Right renal cortex interstitium (tissue), 3 donors: ENCODE measurements around the gene APCDD1L. TPM values are rescaled to one million over a fixed set of nuclear protein-coding genes. Genes with fewer than 3 reads are reported as not detected.

Source experiments
- DNase-seq, 3 donors: peaks; one replicate each; pipeline ENCODE4 v3.0.0-alpha.2; 2013; ENCODE audit warnings: low read depth in 3 of 3, low spot score in 2 of 3
- polyA plus RNA-seq, 3 donors: library from polyadenylated mRNA; unstranded; fragments of 120-200 nt; gene quantifications; one replicate each; pipeline ENCODE4 v1.2.1, GENCODE V29; 2013; ENCODE audit not compliant: insufficient read length in 3 of 3

APCDD1L gene
- polyA plus RNA-seq, 3 donors = 9.4 to 14.0 (median 13.8) TPM

DNA sequence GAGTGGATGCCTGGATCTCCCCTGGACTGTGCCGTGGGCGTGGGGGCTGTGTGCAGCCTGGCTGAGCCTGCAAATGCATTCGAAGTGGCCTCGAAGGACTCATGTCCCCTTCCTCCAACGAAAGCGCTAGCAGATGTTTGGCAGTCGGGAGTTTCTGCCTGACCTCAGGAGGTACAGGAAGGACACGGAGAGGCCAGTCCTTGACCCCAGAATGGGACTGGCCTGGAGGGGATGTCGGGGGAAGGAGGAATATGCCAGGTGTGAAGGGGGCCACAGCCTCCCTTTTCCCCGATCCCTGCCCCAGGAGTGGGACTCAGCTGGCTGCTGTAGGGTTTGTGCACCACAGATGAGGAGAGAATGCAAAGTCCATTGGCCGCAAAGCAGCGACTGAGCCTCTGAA is 45.6 kb downstream of the APCDD1L start:
- no peak for DNase-seq

DNA sequence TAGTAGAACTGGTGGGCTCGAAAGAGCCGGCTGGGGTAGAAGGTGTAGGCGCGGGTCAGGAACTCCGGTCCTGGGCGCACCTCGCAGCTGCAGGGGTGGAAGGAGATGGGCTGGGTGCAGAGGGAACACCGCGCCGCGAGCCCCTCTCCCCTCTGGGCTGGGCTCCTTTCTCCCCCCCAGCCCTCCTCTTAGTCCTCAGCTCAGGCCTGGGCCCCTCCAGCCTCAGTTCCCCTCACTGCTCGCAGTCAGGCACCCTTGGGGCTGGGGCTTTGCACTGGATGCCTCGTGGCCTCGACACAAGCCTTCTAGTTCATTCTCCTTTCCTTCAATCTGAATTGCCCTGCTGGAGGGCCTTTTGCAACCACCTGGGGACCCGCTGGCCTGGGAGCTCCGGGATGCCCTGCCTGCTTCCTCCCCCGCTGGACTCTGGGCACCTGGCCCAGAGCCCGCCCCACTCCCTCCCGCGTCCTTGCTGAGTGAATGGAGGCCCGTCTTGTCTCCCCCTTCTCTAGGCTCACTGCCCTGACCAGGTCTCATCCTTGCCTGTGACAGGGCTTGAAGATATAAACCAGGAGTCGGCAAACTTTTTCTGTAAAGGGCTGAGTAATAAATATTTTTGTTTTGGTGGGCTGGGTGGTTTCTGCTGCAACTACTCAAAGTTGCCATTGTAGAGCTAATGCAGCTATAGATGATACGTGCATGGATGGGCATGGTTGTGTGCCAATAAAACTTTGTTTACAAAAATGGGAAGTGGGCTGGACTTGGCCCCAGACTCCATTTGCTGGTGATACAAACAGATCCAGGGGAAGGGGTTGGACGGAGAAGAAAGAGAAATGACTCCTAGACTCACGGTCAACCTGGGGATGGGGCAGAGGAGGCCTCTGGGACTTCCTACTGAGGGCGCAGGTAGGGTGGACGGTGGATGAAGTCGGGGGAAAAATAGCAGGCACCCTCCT is 47.3 kb downstream of the APCDD1L start:
- no peak for DNase-seq

DNA sequence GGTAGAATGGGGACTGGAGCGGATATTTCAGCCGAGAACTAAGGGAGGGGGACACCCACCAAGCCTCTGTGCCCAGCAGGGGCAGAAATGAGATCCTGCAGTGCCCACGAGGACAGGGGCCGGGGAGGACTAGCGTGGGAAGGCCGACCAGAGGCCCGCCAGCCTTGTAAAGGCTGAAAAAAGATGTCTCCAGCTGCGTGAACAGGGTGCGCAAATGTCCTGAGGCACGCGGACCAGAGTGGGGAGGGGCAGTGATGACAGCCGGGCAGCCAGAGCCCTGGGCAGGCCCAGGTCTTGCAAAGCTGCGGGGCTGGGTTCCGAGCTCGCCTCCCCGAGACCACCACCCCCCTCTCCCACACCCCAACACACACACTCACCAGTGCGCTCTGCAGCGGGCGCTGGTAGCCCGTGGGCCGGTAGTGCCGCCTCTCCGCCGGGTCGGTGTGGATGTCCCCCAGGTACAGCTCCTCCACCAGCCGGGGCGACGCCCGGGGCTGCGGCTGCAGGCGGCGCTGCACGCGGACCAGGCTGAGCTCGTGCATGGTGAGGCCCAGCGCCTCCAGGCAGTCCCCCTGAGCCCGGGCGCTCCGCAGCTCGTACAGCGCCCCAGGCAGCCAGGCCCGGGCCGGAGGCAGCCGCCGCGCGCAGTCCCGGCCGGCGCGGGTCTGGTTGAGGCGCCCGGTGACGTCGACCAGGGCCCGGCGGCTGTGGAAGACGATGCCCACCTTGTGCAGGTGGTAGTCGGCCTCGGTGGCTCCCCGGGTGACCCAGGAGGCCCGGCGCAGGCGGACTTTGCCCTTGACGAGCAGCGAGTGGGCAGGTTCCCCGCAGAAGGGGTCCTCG is 48.2 kb downstream of the APCDD1L start:
- no peak for DNase-seq

DNA sequence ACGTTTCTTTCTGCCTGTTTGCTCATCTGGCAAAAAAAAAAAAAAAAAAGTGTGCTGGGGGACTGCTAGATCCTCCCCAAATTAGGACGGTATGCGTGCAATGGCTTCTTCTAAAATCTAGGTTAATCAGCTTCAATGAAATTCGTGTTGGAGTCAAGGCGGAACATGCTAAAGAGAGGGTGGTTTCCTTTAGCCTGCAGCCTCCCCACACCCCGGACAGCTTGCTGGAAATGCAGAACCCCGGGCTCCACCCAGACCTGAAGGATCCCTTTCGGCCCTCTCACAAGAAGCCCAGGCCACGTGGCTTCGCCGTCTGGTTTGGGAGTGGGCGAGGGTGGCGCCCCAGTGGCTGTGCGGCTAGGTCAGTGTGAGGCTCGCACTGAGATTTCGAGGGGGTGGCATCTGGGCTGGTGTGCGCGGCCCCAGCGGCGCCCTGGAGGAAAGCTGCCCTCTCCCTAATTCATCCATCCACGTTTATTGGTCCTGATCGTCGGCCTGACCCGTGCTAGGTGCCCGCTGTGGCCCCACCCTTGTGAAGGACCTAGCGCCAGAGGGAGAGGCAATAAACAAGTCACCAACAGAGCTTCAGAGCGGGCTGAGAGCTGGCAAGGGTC is 49.0 kb downstream of the APCDD1L start:
- no peak for DNase-seq

DNA sequence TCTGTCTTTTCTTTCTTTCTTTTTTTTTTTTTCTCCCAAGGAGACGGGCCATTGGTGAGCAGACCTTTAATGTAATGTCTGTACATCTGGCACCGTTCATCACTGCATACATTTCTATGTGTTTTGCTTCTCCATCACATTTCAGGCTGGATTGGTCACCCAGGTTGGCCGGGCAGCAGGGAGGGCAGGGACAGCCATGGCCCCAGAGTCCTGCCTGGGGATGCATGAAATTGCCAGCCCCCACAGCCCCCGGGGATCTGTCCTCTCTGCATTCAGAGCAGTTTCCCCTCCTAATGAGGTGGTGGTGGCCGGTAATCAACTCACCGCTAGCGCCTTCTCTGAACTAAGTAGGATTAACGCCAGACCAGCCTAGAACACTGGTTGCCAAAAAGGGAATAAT is 50.4 kb downstream of the APCDD1L start:
- DNase-seq = no peak

DNA sequence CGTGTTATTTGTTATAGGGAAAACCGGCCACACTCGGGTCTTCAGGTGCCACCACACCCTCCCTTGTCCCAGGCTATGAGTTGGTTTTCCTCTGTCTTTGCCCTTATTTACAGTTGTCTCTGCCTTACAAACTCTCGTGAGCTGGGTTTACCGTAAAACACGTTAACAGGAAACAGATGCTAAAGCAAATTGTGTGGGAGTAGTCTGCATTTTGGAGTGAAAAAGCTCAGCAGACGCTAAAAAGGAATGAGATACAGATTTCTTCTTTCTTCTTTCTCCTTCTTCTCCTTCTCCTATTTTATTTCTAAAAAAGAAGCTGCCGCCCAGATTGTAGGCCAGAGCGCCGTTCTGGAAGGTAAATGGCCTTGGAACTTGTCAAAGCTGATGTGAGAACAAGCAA is 51.9 kb downstream of the APCDD1L start:
- DNase-seq = no peak

DNA sequence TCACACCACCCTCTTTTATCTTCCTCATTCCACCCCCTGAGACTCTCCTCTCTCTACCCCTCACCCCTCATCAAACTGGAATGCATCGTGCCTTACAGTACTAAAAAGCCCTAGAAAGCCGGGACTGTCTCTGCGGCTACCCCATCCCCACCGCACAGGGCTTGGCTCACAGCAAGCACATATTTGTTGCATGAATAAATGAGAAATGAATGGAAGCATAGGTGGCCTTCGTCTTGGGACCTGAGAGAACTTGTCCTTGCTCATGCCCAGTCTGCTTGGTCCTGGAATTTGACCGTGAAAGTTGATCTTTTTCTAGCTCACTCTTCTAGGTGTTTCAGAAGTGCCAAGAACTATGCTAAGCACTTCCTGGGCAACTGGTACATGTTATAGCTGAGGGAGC is 53.3 kb downstream of the APCDD1L start:
- DNase-seq = no peak

DNA sequence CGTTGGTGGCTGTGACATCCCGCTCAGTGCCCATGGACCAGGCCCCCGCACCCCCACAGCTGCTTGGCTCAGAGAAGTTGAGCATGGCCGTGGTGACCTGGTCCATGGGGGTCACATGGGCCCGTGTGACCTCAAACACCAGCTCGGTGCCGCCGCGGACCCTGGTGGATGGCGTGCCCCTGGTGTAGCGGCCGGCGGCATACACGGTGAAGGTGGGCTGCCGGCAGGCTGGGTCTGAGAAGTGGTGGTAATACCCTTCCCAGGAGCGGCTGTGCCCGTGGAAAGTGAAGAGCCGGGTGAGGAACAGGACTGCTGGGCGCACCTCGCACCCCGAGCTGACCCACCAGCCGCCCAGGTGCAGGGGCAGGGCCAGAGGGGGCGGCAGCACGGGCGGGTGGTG is 54.1 kb downstream of the APCDD1L start:
- no peak for DNase-seq

DNA sequence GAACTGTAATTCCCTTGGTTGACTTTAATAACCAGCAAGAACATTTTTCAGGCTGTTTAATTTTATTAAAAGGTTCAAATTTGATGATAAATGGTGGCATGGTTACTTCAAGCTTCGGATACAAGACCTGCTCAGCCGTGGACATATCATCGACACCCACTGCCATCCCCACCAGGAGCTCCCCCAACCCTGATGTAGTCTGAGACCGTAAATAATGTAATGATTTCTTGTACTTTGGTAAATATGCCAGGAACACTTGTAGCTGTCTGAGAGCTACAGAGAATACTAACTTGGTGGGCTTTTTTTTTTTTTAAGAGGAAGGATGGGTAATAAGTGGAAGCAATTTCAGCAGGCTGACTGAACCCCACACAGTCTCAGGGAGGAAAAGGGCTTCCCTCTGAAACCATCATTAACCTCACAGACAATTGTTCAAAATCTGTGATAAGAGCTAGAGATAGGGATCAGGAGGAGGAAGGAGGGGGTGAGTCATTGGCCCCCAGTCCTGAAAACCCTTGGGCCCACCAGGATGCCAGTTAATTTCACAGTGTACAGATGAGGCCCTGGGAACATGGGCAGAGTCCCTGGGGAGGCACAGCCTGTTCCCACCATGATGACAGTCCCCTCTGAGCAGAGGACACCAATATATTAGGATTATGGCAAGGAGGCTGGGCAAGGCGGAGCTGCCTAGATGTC is 56.0 kb downstream of the APCDD1L start:
- no peak for DNase-seq

DNA sequence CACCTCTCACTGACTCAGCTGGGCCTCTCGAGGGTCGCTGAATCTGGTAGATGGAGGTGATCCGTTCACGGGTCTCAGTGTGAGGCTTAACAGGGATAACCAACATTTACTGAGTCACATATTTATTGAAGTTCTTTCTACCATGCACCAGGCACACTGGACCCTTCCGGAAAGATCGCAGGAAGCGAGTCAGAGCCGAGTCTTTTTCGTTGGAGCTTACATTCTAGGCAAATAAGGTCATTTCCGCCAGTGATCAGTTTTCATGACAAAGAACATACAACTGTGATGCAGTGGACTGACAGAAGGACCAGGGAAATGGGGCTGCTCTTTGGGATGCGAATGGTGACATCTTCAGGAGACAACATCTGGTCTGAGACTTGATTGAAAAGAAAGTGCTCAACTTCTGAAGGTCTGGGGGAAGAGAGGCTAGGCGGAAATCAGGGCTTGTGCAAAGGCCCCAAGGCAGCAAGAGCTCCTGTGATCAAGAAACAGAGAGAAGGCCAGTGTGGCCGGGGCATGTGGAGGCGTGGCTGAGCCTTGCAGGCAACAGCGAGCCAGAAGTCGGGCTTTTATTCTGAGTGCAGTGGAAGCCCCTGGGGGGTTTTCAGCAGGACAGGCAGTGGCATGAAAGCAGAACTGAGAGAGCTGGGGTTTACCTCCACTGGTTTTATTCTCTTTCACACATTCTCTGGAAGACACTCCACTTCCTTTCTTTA is 56.7 kb downstream of the APCDD1L start:
- no peak for DNase-seq

DNA sequence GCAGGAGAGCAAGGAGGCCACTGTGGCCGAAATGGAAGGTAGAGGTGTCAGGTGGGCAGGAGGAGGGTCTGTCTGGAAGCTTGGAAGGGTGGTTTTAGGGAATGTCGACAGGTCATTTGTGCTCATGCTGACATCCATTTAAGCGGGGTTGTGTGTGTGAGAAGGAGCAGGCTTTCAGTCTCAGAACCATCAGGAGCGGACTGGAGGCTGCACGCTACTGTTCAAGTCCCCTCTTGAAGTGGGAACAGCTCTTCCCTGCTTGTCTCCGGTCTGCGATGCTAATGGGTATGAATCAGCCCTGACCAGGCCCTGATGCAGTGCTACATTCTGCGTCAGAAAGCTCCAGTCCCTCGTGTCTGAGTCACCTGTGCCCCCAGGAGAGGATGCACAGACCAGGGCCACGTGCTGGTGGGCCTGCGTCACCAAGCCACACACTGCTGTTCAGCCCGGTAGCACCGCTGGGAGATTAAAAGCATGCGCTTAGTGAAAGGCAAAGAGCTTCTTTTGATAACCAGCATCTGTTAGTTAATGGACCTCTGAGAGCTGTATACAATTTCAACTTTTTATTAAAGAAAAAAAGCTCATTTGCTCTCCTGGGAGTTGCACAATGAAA is 58.0 kb downstream of the APCDD1L start:
- DNase-seq = no peak

DNA sequence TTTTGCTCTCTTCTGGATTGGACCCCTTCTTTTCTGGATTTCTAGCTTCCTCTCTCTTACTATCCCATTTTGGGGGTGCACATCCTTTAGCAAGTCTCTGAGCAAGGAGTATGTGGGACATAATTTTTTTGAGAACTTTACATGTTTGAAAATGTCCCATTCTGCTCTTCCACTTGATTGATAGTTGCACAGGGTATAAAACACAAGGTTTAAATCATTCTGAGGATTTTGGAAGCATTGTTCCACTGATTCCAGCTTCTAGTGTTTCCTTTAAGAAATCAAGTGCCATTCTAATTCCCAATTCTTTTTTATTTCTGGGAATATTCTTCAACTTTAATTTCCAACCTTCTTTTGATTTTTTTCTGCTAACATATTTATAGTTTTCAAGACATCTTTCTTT is 60.7 kb downstream of the APCDD1L start:
- no peak for DNase-seq

DNA sequence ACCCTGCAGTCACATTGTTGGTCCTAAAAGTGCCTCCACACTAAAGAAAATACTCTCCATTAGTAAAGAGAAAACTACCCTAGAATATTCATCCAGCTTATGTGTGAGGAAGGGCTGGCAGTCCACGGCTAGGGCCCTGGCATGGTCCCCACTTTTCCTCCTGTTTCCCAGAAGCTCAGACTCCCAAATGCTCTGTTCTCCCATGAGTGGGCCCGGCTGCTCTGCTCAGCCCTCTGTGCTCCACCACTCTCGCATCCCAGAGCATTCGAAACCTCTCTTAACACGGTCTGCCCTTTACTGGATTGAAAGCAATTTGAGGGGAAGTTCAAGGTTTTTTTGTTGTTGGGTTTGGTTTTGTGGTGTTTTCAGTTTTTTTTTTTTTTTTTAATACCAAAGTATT is 61.8 kb downstream of the APCDD1L start:
- DNase-seq = no peak

DNA sequence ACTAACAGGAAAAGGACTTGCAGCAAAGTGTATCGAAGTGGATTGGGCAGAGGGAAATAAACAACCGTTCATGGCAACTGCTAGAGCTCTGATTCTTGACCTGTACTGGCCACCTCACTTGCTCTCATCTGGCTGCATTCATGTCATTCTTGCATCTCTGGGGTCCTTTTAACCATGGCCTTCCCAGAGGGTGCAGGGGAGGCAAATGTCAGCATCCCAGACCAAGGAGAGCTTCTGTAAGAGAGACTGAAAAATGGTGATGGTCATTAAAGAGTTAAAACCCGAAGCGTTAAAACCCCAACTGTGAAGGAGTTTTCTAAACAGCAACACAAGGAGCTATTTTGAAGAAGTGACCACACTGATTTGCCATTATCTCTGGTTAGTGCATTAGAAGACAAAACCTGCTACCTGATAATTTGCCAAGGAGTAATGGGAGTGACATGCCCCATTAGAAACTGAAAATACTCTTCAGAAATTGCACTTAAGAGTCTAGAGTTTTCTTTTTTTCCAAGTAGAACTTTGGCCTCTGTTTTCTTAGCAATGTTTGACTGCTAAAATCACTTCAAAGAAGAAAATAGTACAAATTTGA is 62.4 kb downstream of the APCDD1L start:
- DNase-seq = no peak

DNA sequence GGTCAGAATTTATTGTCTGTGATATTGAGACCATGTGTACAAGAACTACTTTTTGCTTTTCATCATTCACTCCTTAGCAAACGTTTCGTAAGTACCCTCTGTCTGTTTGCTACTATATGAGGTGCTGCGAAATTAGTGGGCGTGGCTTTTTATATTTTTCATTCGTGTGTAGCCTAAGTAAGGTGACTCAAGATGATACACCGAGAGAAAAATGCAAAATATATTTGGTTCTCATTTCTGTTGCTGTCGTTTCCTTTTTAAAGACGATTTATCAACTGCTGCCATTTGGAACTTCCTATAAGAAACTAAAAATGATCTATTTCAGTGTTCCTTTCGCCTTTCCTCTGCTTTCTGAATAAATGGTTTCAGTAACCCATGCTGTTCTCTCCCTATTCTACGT is 64.9 kb downstream of the APCDD1L start:
- DNase-seq = no peak

DNA sequence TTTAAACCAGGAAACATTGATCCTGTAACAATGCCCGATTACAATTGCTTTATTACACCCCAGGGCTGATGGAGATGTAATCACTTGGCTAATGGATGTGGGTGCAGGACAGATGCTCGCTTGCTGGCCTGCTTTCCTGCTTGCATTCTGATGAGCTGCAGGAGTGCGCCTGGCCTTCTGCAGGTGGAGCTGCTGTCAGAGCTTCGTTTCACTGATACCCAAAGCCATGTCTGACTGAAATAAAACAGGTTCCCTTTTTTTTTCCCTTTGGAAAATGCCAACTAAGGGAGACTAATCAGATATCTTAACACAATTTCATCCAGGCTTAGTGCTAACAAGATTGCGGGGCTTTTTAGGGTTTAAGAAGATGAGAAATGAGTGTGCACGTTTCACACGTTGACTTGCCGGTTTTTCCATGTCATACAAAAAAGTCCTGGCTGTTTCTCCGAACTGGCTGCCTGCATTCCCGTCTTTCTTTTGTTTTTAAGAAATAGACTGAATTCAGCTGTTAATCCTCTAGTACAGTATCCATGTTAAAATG is 65.4 kb downstream of the APCDD1L start:
- no peak for DNase-seq

DNA sequence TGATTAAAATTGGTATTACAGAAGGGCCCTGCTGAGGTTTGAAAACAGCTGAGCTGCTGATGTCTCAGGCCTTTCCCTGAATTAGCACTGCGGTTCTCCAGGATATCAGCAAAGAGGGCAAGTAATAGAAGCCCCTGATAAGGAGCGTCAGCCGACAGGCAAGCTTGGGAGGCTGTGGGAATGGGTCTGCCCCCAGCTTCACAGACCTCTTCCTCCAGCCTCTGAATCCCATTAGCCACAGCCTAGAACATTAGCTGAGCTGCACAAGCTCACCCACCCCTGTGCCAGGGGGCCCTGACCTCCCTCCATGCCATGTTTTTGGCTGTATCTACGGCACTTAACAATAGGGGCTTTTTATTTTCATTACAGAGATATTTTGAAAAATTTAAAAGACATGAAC is 66.2 kb downstream of the APCDD1L start:
- no peak for DNase-seq

DNA sequence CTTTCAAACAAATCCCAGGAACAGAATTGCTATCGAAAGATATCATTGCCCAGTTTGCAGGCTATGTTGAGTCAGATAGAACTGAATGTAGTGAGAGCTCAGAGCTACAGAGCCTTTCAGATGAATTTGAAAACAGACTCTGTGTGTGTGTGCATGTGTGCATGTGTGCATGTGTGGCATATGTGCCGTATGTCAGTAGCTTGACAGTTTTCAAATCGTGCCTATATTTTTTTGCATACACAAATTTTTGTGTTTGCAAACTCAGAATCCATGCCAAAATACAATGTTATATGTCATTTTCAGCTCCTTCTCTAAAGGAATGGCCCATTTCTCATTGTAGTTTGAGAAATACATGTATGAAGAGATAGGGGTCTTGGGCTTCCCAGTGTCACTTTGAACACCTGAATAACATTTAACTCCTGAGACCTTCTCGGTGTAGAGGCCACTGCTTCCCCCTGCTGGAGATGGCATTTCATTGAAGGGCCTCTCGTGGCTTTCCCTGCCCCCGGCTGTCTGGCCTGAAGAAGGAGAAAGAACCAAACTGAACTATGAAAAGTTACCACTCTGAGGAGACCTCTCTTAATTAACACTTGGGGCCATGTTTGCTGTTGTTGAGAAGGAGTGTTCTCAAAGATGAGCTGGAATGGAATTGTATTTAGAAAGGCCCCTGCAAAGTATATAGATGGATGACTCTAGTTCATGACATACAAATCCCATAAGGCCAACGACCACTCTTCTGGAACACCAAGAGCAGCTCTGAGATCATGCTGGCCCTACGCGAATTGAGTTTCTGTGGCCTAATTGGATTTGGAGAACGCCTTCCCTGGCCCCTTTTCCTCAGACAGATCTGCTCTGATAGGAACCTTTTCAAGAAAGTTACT is 67.4 kb downstream of the APCDD1L start:
- no peak for DNase-seq
